SKM-1 (cell line): ENCODE data around the gene PDZRN4.

Experiments used
- DNase-seq: peaks from one replicate; lab custom pipeline; 2025; ENCODE audit not compliant: unreplicated experiment; lab: John Stamatoyannopoulos, UW

PDZRN4 gene

GRCh38 chr12:41443690-41444089 is 255.6 kb downstream of the PDZRN4 start:
- no peak for DNase-seq

DNA sequence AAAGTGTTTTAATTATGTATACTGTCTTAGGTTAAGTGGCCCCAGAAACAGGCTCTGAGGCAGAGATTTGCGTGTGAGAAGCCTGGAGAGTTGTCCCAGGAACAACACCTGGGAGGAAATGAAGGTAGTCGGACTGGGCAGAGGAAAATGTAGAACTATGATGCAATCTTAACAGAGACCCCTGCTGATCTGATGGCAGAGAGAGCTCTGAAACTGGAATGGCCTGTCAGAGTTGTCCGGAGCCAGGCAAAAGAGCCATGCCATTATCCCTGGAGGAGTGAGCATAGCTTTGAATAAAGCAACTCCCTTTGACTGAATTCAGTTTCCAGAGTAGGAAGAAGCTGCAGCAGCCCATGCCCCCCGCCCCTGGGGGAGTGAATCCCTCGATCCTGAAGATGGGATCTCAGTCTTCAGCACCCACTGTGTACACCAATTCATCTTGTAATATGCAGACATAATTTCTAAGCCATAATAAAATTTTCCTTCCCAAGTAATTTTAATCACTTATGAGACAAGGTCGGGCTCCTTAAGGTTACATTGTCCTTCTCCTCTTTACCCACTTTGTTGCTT is 264.8 kb downstream of the PDZRN4 start:
- DNase-seq, result no peak

- no peak for DNase-seq
Measured at GRCh38 chr12:41453409-41453808, 265.3 kb downstream of the PDZRN4 start.

DNA sequence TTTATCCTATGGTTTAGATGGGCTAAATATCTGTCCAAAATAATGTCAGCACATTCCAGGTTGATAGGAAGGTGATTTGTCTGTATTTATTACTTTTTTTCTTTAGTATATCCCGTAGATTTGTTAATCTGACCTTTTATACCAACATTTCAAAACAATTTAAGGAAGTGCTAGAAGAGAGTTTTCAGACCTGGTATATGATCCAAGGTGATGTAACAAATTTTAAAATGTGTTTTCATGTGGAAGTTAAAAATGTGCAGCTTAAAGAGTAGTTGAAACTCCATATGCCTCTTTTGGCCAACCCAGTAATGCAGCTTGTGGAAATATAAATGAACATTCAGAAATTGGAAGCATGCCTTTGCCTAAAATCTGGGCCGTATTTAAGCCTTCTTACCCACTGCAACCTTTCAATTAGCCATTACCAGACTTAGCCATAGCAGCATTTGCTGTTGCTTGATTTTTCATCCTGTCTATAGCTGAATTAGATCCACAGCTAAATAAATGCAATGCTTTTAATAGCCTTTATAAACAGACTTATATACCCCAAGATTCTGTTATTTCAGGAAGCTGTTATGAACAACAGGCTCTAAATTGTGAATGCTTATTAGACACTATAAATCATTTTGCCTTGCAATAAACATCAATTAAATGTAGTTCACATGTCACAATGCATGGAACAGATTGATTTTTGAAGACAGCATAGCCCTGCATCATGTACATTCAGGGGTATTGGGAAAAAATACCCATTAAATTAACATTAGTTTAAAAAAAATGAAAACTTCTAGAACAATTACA is 271.2 kb downstream of the PDZRN4 start:
- no peak for DNase-seq

- no peak for DNase-seq
Measured at GRCh38 chr12:41459906-41460214, 271.7 kb downstream of the PDZRN4 start.

DNA sequence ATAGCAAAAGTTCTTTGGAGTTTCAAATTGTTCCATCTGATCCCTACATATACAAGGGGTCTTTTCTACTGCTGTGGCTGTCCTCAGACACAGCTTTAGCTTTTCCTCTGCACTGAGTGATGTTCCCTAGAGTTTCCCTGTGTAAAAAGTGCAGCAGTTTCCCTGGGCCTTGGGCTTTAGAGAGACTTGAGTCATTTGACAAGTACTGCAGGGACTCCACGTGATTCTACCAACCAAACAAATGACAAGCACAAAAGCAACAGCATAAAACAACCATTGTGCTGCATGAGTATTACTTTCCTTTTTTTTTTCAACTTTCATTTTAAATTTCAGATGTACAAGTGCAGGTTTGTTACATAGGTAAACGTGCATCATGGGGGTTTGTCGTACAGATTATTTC is 272.8 kb downstream of the PDZRN4 start:
- DNase-seq, result no peak

- no peak for DNase-seq
Measured at GRCh38 chr12:41462312-41462711, 274.2 kb downstream of the PDZRN4 start.

DNA sequence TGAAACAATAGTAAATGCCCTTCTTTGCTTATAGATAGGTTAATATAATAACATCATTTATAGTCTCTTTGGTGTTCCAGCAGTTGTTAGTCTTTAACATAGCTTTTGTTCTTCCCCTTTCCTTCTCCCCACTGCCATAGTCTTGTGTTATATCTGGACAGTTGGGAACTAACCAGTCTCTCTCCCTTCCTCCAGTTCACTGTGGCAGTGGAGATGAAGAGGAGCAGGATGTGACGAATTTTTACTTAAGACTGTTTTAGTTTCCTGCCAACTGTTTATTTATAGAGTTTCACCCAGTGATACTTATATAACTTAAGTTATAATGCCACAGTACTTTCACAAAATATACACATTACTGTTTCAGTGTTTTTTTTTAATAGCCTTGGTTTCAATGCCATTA is 277.4 kb downstream of the PDZRN4 start:
- DNase-seq, result no peak

- no peak for DNase-seq
Measured at GRCh38 chr12:41466300-41466699, 278.2 kb downstream of the PDZRN4 start.

GRCh38 chr12:41466802-41467201 is 278.7 kb downstream of the PDZRN4 start:
- no peak for DNase-seq

GRCh38 chr12:41467591-41468325 is 279.6 kb downstream of the PDZRN4 start:
- DNase-seq, result no peak

DNA sequence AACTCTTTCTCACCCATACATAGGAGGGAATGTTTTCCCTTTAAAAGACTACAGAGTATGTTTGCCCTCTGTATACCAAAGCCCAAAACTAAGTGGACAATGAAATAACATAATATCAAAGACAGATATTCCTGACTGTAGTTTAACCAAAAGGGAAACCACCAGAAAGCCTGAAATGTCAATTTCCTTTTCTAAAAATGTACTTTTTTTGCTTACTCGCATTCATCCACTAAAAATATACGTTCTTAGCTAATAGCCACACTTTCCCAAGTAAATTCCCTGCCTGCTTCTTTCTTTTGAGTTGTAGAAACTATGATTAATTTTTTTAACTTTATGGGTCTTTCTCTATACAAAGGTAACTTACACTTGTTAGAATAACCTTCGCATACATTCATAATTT is 280.2 kb downstream of the PDZRN4 start:
- DNase-seq, result no peak

GRCh38 chr12:41468756-41469155 is 280.6 kb downstream of the PDZRN4 start:
- no peak for DNase-seq

- DNase-seq, result no peak
Measured at GRCh38 chr12:41473441-41473840, 285.3 kb downstream of the PDZRN4 start.

DNA sequence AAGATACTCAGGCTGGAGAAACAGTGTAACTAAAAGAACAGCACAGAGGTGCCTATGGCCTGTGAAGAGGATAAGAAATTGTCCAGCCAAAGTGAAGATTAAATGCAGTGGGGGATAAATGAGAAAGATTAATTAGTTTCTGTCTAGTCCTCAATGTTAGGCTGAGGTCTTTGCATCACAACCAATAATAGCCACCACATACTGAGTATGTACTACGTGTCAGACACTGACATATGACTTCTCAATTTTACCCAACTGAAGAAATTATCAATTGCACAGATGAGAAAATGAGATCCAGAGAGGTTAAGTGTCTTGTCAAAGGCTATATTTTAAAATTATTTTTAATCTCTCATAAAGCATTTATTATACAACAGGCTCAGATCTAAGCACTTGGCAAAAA is 285.9 kb downstream of the PDZRN4 start:
- DNase-seq, result no peak

DNA sequence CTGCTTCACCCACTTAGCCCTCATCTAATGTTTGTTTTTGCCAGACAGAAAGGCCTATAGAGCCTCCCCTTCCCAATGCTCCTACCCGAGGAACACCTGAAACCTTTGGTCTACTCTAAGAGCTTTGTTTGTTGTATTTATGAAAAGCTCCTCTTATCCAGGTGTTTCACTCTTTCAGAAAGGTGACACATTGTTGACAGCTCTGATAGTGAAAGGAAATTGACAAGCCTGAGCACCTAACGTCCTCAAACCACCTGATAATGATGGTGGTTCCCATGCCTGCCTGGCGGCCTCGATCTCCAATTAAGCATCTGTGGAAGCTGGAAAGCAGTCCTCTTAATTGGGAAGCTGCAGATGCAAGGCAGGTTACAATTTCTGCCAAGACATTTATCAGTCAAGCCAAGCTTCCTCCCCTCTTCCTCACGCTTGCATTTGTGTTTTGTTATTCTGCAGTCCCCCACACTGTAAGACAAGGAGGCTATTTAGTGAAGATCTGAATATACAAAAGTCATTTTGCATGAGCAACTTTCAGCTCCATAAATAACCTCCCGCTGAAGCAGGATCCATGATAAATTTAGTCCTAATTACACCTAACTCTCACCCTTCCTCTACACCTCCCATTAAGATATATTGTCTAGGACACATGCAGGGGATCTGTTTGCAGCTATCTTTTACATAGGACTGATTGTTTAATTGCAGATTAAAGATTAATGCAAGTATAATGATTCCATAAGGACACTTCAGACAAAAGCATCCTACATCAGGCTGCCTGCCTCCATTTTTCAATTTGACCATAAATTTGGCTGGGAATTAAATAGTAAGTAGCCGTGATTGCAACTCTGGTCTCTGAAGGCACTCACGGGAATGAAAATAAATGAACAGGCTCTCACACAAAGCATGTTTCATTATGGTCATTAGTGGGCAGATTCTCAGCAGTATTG is 288.6 kb downstream of the PDZRN4 start:
- no peak for DNase-seq

DNA sequence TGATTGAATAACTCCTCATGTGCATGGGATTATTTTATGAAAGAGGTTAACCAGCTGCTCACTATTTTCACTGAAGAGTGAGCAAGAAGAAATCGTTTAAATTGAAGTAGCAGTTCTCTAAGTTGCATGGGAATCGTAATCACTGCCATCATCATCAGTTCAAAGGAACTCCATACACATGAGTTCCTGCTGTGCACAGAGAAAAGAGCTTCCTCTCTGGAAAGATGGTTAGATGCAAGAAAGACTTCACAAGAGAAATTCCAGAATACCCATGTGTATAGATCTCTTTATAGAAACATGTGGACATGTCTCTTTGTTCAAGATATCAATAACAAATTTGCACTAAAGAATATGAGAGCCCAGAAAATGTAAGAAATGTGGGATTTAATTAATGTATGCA is 291.3 kb downstream of the PDZRN4 start:
- DNase-seq, result no peak

DNA sequence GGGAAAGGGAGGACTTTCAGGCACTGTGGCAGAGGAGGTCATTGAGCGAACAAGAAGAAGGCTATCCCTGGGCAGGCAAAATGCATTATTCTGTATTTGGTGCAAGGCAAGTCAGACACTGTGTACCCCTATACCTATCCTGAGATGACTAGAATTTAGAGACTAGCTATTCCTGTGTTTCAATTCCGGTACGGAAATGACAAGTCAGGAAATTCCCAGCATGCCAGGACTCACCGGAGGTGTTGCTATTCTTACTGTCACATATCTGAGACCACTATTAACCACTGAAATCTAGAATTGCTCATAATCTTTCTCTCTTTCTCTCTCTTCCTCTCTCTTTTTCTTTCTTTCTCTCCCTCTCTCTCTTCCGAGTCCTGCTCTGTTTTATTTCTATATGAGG is 297.1 kb downstream of the PDZRN4 start:
- DNase-seq, result no peak

DNA sequence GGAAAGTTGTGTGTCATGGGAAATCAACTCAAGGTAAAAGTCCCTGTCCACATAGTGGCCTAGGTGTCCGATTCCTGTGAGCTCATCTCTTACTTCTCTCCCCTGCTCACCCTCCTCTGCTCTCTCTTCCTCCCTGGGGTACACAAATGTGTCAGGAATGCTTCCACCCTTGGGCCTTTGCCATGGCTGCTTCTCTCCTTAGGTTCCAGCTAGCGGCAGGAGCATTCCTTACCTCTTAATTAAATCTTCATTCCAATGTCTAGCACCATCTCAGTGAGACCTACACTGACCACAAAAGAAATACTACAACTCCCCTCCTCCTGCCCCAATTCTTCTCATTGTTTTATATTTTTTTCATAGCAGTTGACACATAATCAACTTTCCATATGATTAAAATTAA is 298.6 kb downstream of the PDZRN4 start:
- no peak for DNase-seq

DNA sequence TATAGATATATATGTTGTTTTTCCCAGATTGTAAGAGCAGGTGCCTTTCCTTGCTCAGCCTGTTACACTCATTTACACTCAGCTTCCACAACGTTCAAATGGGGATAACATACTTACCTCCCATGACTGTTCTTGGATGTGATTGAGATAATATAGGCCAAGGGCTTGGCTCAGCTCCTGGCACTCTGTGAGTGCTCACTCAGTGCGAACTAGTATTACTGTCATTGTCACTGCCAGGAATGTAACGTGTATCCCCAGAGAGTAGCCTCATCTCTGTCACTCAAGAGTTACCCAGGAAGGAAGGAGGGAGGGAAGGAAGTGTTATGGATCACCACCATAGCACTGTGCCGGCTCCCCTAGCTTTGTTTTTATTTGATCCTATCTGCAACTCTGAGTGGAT is 307.9 kb downstream of the PDZRN4 start:
- DNase-seq, result no peak

GRCh38 chr12:41497409-41497808 is 309.3 kb downstream of the PDZRN4 start:
- DNase-seq, result no peak
